Left lobe of liver (tissue), 2 donors: ENCODE measurements around the gene STRN3. TPM values are rescaled to one million over a fixed set of nuclear protein-coding genes. Genes with fewer than 3 reads are reported as not detected.

Experiments
- ATAC-seq: fragments of 200-7000 bp; cut with Tn5 transposase; one replicate; pipeline ENCODE4 v1.9.1; 2020; ENCODE audit warnings: mild to moderate bottlenecking, moderate library complexity
- DNase-seq: peaks from one replicate; pipeline ENCODE4 v3.0.0-alpha.2; 2020; ENCODE audit warnings: low spot score
- total RNA-seq: library from RNA; stranded (reverse); gene quantifications from one replicate; pipeline ENCODE4 v1.2.1, GENCODE V29; 2021
- donor health status: DM: no; HTN: no; CAD: no; lungs with moderate emphysema.
- donor health status: DM: no; HTN: yes; CAD: no.

The STRN3 gene
- total RNA-seq, 1 donor from 2014 or later, result 19.7 TPM

DNA sequence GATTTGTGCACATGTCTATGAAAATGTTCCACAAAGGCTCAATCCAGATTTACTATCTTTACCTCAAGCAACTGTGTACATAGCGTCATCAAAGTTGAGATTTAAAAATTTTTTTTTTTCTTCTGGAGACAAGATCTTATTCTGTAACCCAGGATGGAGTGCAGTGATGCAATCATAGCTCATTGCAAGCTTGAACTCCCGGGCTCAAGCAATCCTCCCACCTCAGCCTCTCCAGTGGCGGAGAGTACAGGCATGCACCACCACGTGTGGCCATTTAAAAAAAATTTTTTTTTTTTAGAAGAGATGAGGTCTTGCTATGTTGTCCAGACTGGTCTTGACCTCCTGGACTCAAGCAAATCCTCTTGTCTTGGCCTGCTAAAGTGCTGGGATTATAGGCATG, 149.5 kb downstream of the STRN3 start:
- no peak for DNase-seq
- no peak for ATAC-seq

DNA sequence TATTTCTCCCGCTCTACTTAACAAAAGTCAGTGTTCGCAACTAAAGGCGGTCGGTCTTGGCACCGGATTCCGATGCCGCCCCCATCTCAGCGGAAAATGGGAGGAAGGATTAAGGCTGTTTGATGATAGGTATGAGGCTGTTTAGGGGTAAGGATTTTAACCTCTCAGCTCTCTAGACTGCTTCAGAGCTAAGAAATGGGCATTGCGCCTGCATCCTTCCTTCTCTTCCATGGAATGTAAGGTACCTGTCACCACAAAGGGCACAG, 150.5 kb downstream of the STRN3 start:
- no peak for DNase-seq
- ATAC-seq, result no peak

DNA sequence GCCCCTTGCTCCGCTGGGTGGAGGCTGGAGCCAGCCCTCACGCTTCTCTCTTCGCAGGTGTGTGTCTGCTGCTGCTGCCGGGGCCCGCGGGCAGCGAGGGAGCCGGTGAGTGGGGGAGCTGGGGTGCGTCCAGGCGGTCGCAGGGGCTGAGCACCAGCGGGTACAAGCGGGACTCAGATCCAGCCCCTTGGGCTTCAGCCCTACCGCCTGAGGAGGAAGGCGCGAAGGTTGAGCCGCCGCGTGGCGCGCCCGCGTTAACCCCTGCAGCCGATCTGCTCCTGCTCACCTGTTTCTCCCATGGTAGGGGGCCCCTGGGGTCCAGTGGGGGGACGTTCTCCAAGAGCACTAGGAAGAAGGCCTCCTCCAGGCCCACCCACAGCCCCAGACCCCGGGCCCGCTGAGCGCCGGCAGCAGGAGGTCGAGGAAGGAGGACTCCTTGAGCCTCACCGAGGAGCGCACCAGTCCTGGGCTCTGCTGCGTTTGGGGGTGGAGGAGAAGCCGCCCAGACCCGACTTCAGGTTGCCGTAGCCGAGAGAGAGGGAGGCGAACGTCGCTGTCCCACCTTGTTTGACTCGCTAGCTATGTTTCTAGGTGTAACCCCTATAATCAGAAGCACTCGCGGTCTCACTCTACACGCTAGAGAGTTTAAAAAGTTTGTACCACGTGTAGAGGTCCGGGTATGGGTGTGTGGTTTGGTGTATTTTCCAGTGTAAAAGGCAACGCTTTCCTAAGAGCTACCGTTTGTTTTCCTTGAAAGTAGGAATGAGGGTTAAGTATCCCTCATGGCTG, 151.0 kb downstream of the STRN3 start:
- DNase-seq (no peak), ATAC-seq (peak; percentile 57)

DNA sequence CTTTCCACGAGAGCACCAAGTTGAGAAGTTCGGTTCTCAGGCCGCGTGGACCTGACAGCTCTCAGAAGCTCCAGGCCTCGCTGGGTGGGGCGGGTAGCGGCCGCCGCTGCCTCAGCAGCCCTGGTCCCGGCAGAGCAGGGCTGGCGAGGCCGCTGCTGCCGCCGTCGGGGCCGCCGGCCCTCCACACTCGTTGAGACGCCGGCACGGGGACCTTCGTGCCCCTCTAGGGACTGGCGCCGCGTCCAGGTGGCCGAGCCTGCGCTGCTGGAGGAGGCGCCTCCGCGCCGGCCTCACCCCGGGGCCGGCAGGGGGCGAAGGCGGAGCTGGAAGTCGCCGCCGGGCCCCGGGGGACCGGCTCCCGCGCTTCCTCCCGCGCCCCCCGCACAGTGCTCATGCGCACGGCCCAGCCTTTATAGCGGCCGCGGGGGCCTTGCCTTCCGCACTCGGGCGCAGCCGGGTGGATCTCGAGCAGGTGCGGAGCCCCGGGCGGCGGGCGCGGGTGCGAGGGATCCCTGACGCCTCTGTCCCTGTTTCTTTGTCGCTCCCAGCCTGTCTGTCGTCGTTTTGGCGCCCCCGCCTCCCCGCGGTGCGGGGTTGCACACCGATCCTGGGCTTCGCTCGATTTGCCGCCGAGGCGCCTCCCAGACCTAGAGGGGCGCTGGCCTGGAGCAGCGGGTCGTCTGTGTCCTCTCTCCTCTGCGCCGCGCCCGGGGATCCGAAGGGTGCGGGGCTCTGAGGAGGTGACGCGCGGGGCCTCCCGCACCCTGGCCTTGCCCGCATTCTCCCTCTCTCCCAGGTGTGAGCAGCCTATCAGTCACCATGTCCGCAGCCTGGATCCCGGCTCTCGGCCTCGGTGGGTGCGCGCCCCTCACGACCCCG, 151.8 kb downstream of the STRN3 start, which contains the start of gene COCH:
COCH (plus strand) TSS at position 440 of the 879 bp plus-strand sequence; CDS start at position 820, 380 bp downstream.
- ATAC-seq (peak; percentile 77), DNase-seq (no peak)

DNA sequence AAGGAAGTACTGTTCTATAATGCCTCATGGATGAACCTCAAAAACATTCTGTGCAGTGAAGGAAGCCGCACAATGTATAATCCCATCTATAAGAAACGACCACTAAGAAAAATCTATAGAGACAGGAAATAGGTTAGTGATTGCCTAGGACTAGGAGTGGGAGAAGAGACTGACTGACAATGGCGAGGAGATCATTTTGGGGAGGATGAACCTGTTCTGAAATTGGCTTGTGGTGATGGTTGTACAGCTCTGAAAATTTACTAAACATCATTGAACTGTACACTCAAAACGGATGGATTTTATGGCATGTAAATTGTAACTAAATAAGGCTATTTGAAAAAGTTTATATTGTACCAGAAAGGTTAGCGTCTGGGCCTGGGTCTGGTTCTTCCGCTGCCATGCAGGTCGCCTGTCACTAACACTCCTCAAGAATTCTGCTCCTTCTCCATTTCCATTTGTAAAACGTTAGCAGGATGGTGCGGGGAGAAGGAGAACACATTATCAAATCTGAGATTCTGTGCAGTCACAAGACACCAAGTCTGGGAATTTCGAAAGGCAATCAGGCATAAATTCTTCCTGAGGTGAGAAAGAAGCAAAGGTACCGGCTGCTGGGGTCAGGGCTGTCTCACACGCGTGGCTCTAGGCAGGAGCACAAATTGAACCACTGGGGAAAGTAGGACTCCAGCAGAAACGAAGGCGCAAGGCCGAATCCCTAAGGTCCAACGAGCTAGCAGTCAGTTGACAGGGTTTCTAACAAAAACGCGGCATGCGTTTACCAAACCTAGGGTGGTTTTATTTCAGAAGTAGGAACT, 152.7 kb downstream of the STRN3 start:
- DNase-seq (no peak), ATAC-seq (no peak)

DNA sequence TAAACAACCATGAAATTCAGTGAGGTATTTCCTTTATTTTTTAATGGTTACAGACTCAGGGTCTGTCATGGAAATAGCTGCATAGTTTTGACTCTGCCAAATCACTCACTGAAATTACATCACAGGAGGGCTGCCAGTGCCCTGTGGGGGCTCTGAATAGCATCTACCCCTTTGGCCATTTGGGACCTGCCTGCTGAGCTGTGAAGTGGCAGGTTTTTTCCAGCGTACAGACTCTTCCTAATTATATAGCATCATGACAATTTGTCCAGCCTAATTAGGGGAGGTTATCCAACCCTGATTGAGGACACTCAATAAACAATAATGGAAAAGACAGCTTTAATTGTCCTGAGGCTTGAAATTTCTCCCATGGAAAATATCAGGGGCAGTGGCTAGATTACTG, 153.6 kb downstream of the STRN3 start:
- ATAC-seq, result no peak
- DNase-seq, result no peak

DNA sequence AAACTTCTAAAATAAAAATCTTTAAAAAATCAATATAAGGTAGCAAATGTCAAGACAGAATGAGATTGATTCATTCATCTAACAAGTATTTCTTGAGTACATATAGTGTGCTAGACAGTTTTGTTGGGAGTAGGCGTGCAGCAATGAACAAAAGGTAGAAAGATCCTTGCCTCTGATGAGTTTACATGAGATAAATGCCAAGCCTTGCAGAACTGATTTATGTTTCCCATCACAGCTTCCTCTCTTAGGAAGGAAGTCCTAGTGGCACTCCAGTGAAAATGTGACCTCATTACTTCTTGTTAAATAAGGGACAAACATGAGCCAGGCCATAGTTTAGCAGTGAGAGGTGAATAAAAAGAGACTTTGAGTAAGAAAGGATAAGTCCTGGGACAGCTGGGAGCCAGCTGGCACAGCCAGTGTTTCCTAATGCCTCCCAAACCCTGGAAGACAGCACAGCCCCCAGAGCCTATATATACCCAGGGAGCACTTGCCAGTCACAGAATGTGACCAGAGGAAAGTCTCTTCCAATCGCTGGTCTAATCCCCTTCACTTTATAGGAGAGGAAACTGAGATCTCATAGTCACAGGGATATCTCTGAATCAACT, 156.5 kb downstream of the STRN3 start:
- ATAC-seq (no peak), DNase-seq (no peak)

DNA sequence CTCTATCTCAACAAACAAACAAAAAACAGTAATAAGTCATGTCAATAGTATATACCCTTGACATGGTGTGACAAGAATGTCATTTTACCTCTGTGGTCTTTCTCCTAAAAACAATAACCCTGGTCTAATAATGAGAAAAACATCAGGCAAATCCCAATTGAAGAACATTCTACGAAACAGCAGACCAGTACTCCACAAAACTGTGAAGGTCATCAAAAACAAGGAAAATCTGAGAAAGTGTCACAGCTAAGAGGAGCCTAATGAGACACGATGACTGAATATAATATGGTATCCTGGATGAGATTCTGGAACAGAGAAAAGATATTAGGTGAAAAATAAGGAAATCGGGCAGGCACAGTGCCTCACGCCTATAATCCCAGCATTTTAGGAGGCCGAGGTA, 157.4 kb downstream of the STRN3 start:
- ATAC-seq, result no peak

DNA sequence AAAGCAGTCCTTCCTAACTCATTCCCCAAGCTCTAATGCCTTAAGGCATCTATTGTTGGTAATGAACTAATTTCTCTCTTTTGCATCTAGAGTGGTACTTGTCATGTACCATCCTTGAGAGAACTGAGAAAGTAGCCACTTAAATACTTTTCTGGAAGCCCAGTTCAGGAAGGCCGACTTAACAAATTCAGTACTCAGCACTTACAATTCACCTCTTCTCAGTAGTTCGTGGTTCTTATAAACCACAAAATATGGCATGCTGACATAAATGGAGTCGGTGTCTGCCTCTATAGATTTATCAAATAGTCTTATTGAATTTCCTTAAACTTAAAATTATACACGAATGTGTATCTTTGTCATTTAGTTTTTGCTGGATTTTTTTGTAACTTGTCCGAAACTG, 161.2 kb downstream of the STRN3 start:
- ATAC-seq (no peak), DNase-seq (no peak)

More for the DNA sequence above, 157.4 kb downstream of the STRN3 start:
- no peak for DNase-seq

DNA sequence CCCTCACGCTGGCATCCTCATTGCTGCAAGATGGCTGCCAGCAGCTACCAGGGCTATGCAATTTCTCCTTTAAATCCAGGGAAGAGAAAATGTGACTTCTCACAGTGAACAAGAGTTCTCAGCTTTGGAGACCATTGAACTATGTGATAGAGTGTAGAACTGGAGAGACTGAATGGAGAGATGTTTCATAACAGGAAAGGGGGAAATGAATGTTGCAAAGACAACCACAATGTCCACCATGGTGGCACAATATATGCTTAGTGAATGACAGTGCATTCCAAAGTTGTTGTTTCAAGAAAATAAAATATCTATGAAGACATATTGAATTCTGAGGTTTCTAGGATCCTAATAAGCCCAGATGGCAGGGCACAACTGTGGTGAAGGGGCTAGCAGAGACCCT, 165.0 kb downstream of the STRN3 start:
- ATAC-seq, result no peak
- DNase-seq, result no peak

DNA sequence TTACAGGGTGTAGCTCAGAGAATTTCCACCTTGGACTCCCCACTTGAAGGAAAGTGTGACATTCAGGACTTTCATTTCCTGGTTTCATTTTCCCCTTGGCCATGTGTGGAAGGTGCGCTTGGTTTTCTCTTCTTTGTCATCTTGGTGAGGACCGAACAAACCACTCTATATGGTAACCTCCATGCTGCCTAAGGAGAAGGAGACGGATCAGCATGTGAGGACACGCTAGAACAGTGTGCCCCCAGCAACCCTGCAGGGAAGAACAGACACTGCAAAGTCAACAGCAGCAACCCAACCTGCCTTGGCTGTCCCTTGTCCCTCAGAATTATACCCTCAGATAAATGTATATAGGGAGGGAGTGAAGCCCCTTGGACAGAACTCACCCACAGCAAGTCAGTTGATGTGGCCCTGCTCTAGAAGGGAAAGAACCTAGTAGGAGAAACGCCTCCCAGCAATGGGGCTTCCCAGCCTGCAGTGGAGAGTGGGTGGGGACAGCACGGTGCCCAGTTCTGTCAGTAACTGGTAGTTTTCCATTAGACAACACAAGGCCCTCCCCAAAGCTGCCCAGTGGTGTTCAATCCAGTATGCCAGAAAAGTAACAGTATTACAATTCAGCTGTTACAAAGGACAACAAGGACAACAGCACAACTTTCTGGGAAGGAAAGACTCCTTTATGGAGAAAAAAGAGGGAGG, 170.7 kb downstream of the STRN3 start:
- ATAC-seq, result no peak
- no peak for DNase-seq

DNA sequence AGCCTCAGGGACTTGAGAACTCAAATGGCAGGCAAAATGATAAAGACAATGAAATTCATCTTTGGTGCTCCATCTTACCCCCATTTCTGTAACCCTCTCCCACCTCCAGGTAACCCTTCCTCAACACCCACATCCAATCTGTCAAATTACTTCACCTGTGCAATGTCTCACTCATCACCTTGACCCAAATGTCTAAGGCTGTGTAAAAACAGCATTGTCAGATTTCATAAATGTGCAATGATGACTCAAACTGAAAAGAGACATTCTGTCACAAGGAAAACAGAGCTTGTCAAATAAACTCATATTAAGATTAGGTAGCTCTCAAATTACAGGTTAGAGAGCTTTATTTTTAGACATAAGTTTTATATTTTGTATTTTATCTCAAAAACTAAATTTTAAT, 171.7 kb downstream of the STRN3 start:
- ATAC-seq (no peak), DNase-seq (no peak)

DNA sequence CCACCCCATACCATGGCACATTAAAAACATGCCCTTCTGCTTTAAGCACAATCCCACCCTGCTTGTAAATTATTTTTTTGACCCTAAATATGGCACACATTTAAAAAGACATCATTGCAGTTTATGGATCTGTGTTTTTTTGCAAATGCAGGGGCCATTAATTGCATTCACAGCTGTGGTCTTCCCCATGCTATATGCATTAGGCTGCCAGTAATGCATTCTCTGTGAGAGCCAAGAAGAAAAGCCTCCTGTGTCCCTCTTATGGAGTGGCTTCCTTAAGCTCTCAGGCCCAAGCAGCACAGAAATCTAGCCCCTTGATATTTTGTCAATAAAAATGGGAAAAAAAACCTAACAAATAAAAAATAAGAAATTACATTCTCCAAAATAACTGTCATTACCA, 172.2 kb downstream of the STRN3 start:
- DNase-seq (no peak), ATAC-seq (no peak)

DNA sequence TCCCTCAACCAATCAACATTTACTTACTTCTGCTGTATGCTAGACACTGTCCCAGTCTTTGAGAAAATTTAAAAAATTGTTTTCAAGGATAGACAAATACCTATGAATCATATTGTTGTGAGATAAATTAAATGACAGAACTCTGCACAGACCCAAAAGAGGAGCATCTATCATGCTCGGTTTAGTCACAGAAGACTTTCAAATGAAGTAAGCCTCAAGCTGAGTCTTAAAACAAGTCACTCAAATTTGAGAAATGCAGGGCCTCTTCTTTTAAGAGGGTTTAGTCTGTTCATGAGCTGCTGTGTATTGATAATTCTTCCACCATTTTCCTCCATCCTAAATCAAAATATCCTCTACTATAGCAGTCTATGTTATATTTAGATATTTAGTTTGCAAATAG, 176.2 kb downstream of the STRN3 start:
- DNase-seq (no peak), ATAC-seq (no peak)

DNA sequence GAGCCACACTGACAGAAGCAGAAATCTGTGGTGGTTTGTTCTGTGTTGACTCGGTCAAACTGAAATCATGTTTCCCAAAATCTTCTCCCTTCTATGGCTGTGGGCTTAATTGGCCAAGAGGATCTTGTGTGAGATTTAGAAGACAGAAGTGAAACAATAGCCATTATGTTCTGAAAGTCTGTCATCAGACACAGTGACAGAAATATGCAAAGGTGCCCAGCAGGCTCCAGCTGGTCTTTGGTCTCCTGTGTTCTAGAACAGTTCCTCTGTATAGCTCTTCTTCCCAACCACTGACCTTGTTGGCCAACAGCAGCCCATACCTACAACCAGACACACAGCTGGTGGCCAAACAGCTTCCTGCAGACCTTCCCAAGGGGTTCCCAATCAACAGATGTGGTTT, 176.8 kb downstream of the STRN3 start:
- DNase-seq (no peak), ATAC-seq (peak; percentile 51)

DNA sequence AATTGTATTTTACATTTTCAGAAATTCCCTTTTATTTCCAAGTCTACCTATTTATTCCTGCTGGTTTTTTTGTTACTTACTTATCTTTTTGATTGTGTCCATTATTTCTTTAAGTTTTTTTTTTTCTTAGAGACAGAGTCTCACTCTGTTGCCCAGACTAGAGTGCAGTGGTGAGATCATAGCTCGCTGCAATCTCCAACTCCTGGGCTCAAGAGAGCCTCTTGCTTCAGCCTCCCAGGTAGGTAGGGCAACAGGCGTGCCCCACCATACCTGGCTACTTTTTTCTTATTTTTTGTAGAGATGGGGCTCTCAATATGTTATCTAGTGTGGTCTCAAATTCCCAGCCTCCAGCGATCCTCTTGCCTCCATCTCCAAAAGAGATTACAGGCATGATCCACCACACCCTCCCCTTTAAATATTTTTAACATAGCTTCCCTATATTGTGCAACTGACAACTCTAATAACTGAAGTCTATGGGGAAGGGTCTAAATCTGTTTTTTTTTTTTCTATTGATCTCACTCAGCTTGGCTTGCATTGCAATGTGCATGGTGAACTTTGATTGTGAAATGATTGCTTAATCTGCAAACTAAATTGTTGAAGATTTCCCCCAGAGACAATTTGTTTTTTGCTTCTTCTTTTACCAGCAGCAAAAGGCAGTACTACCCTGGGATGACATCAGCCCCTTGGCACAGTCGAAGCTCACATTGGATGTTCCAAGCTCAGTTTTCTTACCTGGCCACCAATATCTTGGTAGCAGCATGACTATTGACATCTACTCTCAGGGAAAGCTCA, 177.5 kb downstream of the STRN3 start:
- ATAC-seq, result peak; percentile 93

More for the DNA sequence above, 177.5 kb downstream of the STRN3 start:
- peak; percentile 67 for DNase-seq
